GM12878 (cell line): ENCODE results near the gene SLC4A3. TPM values are rescaled to one million over a fixed set of nuclear protein-coding genes. Genes with fewer than 3 reads are reported as not detected.

Experiments
- ATAC-seq: fragments of 200-7000 bp; cut with Tn5 transposase; 3 replicates; pipeline ENCODE4 v1.9.1; 2020; ENCODE audit warnings: mild to moderate bottlenecking, moderate library complexity
- BruUV-seq: library from RNA; stranded (reverse); fragments of 400-500 nt; replicated peaks from 2 replicates; lab custom pipeline; 2021; lab: Mats Ljungman, UMichigan
- CTCF ChIA-PET: fragments of 300-600 bp; sonication (Branson Sonifier 250); formaldehyde crosslinking; extraction: SDS; loops from one replicate; lab custom pipeline; 2021; ENCODE audit warnings: inconsistent platforms; lab: Yijun Ruan, JAX
- POLR2A ChIA-PET: fragments of 350-600 bp; formaldehyde crosslinking; extraction: SDS; loops from one replicate; lab custom pipeline; 2021; ENCODE audit warnings: inconsistent platforms; lab: Charles Lee
- RAD21 ChIA-PET: fragments of 300-600 bp; sonication (Branson Sonifier 250); formaldehyde crosslinking; loops from one replicate; lab custom pipeline; 2023; ENCODE audit warnings: antibody characterized with exemption; ENCODE audit not compliant: unreplicated experiment; lab: Charles Lee
- SMC1A ChIA-PET: fragments of 300-600 bp; sonication (Branson Sonifier 250); formaldehyde crosslinking; loops from one replicate; lab custom pipeline; 2023; ENCODE audit not compliant: unreplicated experiment, uncharacterized antibody; lab: Charles Lee
- DNase-seq: peaks from one replicate; pipeline ENCODE4 v3.0.0-alpha.2; 2011; ENCODE audit warnings: low read depth, low spot score
- FAIRE-seq: peaks from 3 replicates; lab custom pipeline; 2011; peaks lifted over from hg19 to GRCh38; lab: Jason Lieb, UNC
- H2AFZ ChIP-seq: 2 replicates; pipeline ENCODE4 v1.6.0; 2011; ENCODE audit warnings: low read depth, low read length, control low read depth; ENCODE audit not compliant: control insufficient read depth
- H3K27ac ChIP-seq: 2 replicates; pipeline ENCODE4 v1.5.1; 2011; ENCODE audit warnings: control low read depth; ENCODE audit not compliant: control insufficient read depth, insufficient read depth
- H3K27me3 ChIP-seq, 2 experiments: replicated peaks in 1 of 2; 2 replicates each; pipeline versions ENCODE4 v1.6.0 to v1.6.1; 2011; ENCODE audit warnings: low read length in 1 of 2; ENCODE audit not compliant: control insufficient read depth in 2 of 2, insufficient read depth in 2 of 2
- H3K36me3 ChIP-seq, 2 experiments: 2 replicates each; pipeline ENCODE4 v1.5.1; 2011; ENCODE audit warnings: low read length in 1 of 2; ENCODE audit not compliant: control insufficient read depth in 2 of 2, insufficient read depth in 2 of 2
- H3K4me1 ChIP-seq: 2 replicates; pipeline ENCODE4 v1.6.1; 2011; ENCODE audit warnings: mild to moderate bottlenecking, low read length, moderate library complexity, mixed read lengths; ENCODE audit not compliant: control insufficient read depth, insufficient read depth
- H3K4me2 ChIP-seq: 2 replicates; pipeline ENCODE4 v1.6.0; 2011; ENCODE audit warnings: control low read depth; ENCODE audit not compliant: control insufficient read depth, insufficient read depth
- H3K4me3 ChIP-seq: fragments of 200-600 bp; sonication (generic); 2 replicates; pipeline ENCODE4 v1.5.1; 2016
- H3K79me2 ChIP-seq: 2 replicates; pipeline ENCODE4 v1.6.0; 2011; ENCODE audit warnings: low read length; ENCODE audit not compliant: control insufficient read depth, insufficient read depth
- H3K9ac ChIP-seq: 2 replicates; pipeline ENCODE4 v1.8.0; 2011; ENCODE audit warnings: low read length, control low read depth, mixed read lengths; ENCODE audit not compliant: control insufficient read depth, insufficient read depth
- H3K9me3 ChIP-seq: replicated peaks from 3 replicates; pipeline ENCODE4 v1.5.1; 2011; ENCODE audit warnings: mild to moderate bottlenecking, low read length; ENCODE audit not compliant: control insufficient read depth, insufficient read depth
- H4K20me1 ChIP-seq: 2 replicates; pipeline ENCODE4 v1.6.0; 2011; ENCODE audit not compliant: control insufficient read depth, insufficient read depth
- BCL11A ChIP-seq: IDR thresholded peaks from 2 replicates; pipeline ENCODE4 v1.6.1; 2011; ENCODE audit warnings: low read depth, low read length
- CBX5 ChIP-seq: sonication (generic); IDR thresholded peaks from 2 replicates; pipeline ENCODE4 v1.6.1; 2016; ENCODE audit warnings: low read depth, moderate library complexity, mild to moderate bottlenecking, inconsistent platforms
- EP300 ChIP-seq, 2 experiments: fragments of 150-350 bp in 1 of 2; IDR thresholded peaks; 2 replicates each; pipeline ENCODE4 v1.6.1; 2011 to 2012; ENCODE audit warnings: low read depth in 2 of 2, low read length in 2 of 2, borderline replicate concordance in 1 of 2, improper control_type of control experiment in 1 of 2, inconsistent platforms in 1 of 2; ENCODE audit not compliant: control insufficient read depth in 1 of 2
- HDGF ChIP-seq: fragments of 450-650 bp; IDR thresholded peaks from 2 replicates; pipeline ENCODE4 v1.6.1; 2016; ENCODE audit warnings: antibody characterized with exemption
- MYB ChIP-seq: fragments of 150-350 bp; IDR thresholded peaks from 2 replicates; pipeline ENCODE4 v1.6.1; 2014; ENCODE audit warnings: mild to moderate bottlenecking, low read depth, low read length, borderline replicate concordance
- NR2C2 ChIP-seq: IDR thresholded peaks from 2 replicates; pipeline ENCODE4 v1.6.1; 2011; ENCODE audit warnings: borderline replicate concordance, low read depth; ENCODE audit not compliant: control insufficient read depth, insufficient read length
- NR2F1 ChIP-seq: fragments of 450-650 bp; conservative IDR thresholded peaks from 2 replicates; pipeline ENCODE4 v1.6.1; 2017; ENCODE audit warnings: mild to moderate bottlenecking
- POLR2A ChIP-seq: IDR thresholded peaks from 2 replicates; pipeline ENCODE4 v1.6.1; 2011; ENCODE audit warnings: low read depth, mild to moderate bottlenecking, low read length
- PRDM15 ChIP-seq: fragments of 450-650 bp; formaldehyde crosslinking; IDR thresholded peaks from 2 replicates; pipeline ENCODE4 v1.4.0; 2020; ENCODE audit warnings: mild to moderate bottlenecking, moderate library complexity
- SMC3 ChIP-seq: IDR thresholded peaks from 2 replicates; pipeline ENCODE4 v1.6.1; 2011; ENCODE audit warnings: low read length, improper control_type of control experiment, borderline replicate concordance
- SRF ChIP-seq, 2 experiments: IDR thresholded peaks; 2 replicates each; pipeline ENCODE4 v1.6.1; 2011; ENCODE audit warnings: low read depth in 2 of 2, low read length in 2 of 2, mild to moderate bottlenecking in 1 of 2, moderate library complexity in 1 of 2
- TAF1 ChIP-seq: IDR thresholded peaks from 2 replicates; pipeline ENCODE4 v1.6.1; 2011; ENCODE audit warnings: mild to moderate bottlenecking, low read depth, low read length, borderline replicate concordance
- ZBTB11 ChIP-seq: fragments of 450-650 bp; formaldehyde crosslinking; IDR thresholded peaks from 2 replicates; pipeline ENCODE4 v1.5.0; 2022; ENCODE audit warnings: mild to moderate bottlenecking, missing genetic modification characterization
- ZNF384 ChIP-seq: IDR thresholded peaks from 2 replicates; pipeline ENCODE4 v1.6.1; 2012; ENCODE audit warnings: low read depth, mild to moderate bottlenecking, low read length, improper control_type of control experiment, borderline replicate concordance
- WGBS: methylation state at CpG from one replicate; pipeline ENCODE4 v1.1.6; 2016; ENCODE audit warnings: low lambda C conversion rate; ENCODE audit not compliant: insufficient replicate concordance, insufficient coverage; ENCODE audit errors: missing lambda C conversion rate; 5-methylcytosine and 5-hydroxymethylcytosine counted together
- in situ Hi-C: fragments of 300-500 bp; cut with MboI; formaldehyde crosslinking; loops from 9 replicates; pipeline ENCODE4 v1.14.3; 2018; ENCODE audit warnings: mixed read lengths
- intact Hi-C: fragments of 100-400 bp; cut with micrococcal nuclease; formaldehyde crosslinking; loops from one replicate; pipeline ENCODE4 v1.14.2; 2022; ENCODE audit not compliant: unreplicated experiment
- polyA plus RNA-seq, 11 experiments: library from polyadenylated mRNA; depleted of rRNA in 4 of 11; unstranded in 6 of 11; stranded (reverse) in 5 of 11; fragments of >200 nt; fragmentation: Nextera tagmentation in 4 of 11; fragmentation: Illumina TruSeq in 1 of 11; extraction: Ambion mirVana in 4 of 11; extraction: Trizol in 1 of 11; gene quantifications; 1 replicate in 1 of 11; 2 replicates in 10 of 11; pipeline versions ENCODE4 v1.2.1 to v1.2.3, GENCODE V29; 2011 to 2016; ENCODE audit warnings: inconsistent platforms in 2 of 11, missing spikeins in 2 of 11, low read depth in 1 of 11
- total RNA-seq, 4 experiments: library from RNA; depleted of rRNA in 3 of 4; stranded (reverse); fragments of >200 nt in 3 of 4; fragmentation: Illumina TruSeq in 1 of 4; extraction: Trizol in 1 of 4; gene quantifications; 2 replicates each; pipeline versions ENCODE4 v1.2.1 to v1.2.3, GENCODE V29; 2013 to 2021

The SLC4A3 gene
- total and polyA plus RNA-seq, 10 of the 15 experiments (the other 5 are each of a cell fraction or from before 2014, with no cell fraction given) = 0.05 to 0.08 TPM; not detected in 8

GRCh38 chr2:219578811-219579613 is 48.4 kb upstream of the SLC4A3 start (continued):
- no peak for TF ChIP-seq ZBTB11 (CRISPR knock-in tag)
- no peak for TF ChIP-seq HDGF
- TF ChIP-seq BCL11A = no peak
- TF ChIP-seq SRF (IDR thresholded peaks at IDR 0.05; ENCODE audit: low read depth in 2 of 2, low read length in 2 of 2) = no peak

GRCh38 chr2:219581346-219581745 is 46.1 kb upstream of the SLC4A3 start:
- no peak for ATAC-seq
- BruUV-seq = no TSS peak
- POLR2A ChIA-PET = no interaction called here
- no peaks in the 10 kb centered on the region for H3K79me2 ChIP-seq
- SMC1A ChIA-PET = no interaction called here
- H3K4me1 ChIP-seq = no peaks in the 10 kb centered on the region
- H3K4me3 ChIP-seq = no peak overlapping the region
- H3K27ac ChIP-seq = no peak overlapping the region
- in situ Hi-C loops = no loop called here
- no peaks in the 10 kb centered on the region for H4K20me1 ChIP-seq
- H3K9me3 ChIP-seq = no peaks in the 10 kb centered on the region
- FAIRE-seq = no peak
- CTCF ChIA-PET = interaction anchor here (0.6 to 1.2 kb wide), 3 partner anchors 21 to 213 kb away, joined by 3 to 4 read pairs (median 3); no protein-coding TSS in a partner anchor
- no peak overlapping the region for H3K9ac ChIP-seq
- no peak overlapping the region for H2AFZ ChIP-seq
- intact Hi-C loops = no loop called here
- no peak for DNase-seq
- RAD21 ChIA-PET = no interaction called here
- H3K27me3 ChIP-seq = peaks cover 1 to 3% of the 10 kb centered on the region in 2 experiments; a peak in 2 of 4 replicates
- no peaks in the 10 kb centered on the region for H3K36me3 ChIP-seq
- 30% methylated on average over 2 of the region's 2 CpGs for WGBS
- H3K4me2 ChIP-seq = no peak overlapping the region
- no peak for TF ChIP-seq ZNF384
- no peak for TF ChIP-seq MYB
- TF ChIP-seq TAF1 = no peak
- TF ChIP-seq NR2F1 = no peak
- no peak for TF ChIP-seq EP300 (IDR thresholded peaks at IDR 0.05; ENCODE audit: borderline replicate concordance in 1 of 2, control insufficient read depth in 1 of 2, low read depth in 2 of 2, low read length in 2 of 2)
- TF ChIP-seq CBX5 = no peak
- no peak for TF ChIP-seq SMC3
- no peak for TF ChIP-seq NR2C2
- TF ChIP-seq POLR2A = no peak
- TF ChIP-seq PRDM15 (CRISPR knock-in tag) = no peak
